Upper lobe of left lung (tissue), 4 donors: Measurements from ENCODE around the gene DSC3.

Experiments used
- POLR2A ChIP-seq, 4 donors: fragments of 450-650 bp; IDR thresholded peaks; one replicate each; pipeline ENCODE4 v1.5.1; 2016 to 2017; ENCODE audit warnings: antibody characterized with exemption in 4 of 4, mild to moderate bottlenecking in 2 of 4
- POLR2AphosphoS5 ChIP-seq, 2 donors: sonication (generic); formaldehyde crosslinking; IDR thresholded peaks; one replicate each; pipeline ENCODE4 v1.5.1; 2017; ENCODE audit warnings: antibody characterized with exemption in 2 of 2
- TF ChIP-seq, protein P1 (sequence below), 6 experiments: fragments of 450-650 bp in 4 of 6; fragments of 200-600 bp in 2 of 6; sonication (generic) in 2 of 6; IDR thresholded peaks; one replicate each; pipeline ENCODE4 v1.5.1; 2016 to 2019; ENCODE audit warnings: antibody characterized with exemption in 6 of 6

DNA sequence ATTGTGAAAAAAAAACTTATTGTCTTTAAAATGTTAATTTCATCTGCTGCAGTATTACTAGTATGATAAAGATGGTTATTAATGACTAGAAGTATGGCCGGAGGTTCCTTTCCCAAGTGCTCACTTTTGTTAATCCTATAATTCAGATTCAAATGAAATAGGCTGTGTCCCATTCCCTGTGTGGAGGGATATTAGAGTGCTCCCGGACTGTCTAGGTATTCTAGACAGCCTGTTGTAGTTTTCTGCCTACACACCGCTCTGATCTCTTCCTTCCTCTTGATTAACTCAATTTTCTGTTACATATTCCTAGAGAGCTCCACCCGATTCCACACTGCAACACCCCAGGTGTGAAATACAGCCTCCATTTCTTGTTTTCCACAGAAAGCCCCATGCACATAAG, 15.4 kb upstream of the DSC3 start:
- TF ChIP-seq, protein P1, sequence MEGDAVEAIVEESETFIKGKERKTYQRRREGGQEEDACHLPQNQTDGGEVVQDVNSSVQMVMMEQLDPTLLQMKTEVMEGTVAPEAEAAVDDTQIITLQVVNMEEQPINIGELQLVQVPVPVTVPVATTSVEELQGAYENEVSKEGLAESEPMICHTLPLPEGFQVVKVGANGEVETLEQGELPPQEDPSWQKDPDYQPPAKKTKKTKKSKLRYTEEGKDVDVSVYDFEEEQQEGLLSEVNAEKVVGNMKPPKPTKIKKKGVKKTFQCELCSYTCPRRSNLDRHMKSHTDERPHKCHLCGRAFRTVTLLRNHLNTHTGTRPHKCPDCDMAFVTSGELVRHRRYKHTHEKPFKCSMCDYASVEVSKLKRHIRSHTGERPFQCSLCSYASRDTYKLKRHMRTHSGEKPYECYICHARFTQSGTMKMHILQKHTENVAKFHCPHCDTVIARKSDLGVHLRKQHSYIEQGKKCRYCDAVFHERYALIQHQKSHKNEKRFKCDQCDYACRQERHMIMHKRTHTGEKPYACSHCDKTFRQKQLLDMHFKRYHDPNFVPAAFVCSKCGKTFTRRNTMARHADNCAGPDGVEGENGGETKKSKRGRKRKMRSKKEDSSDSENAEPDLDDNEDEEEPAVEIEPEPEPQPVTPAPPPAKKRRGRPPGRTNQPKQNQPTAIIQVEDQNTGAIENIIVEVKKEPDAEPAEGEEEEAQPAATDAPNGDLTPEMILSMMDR (IDR thresholded peaks at IDR 0.05), result no peak
- TF ChIP-seq POLR2A (IDR thresholded peaks at IDR 0.05), result no peak
- no peak for TF ChIP-seq POLR2AphosphoS5 (IDR thresholded peaks at IDR 0.05)
